Heart left ventricle (tissue), 13 donors: ENCODE results near the gene RND1.

Source experiments
- CTCF ChIP-seq, 12 donors: fragments of 200-600 bp; sonication (generic) in 4 of 12; IDR thresholded peaks; one replicate each; pipeline versions ENCODE4 v1.5.0 to v1.8.0; 2018 to 2022; ENCODE audit warnings: antibody characterized with exemption in 12 of 12, mild to moderate bottlenecking in 5 of 12
- POLR2A ChIP-seq, 2 donors: fragments of 450-650 bp; IDR thresholded peaks; one replicate each; pipeline ENCODE4 v1.6.1; 2017; ENCODE audit warnings: antibody characterized with exemption in 2 of 2, mild to moderate bottlenecking in 2 of 2, moderate library complexity in 2 of 2
- donor health status: ischemic (EF 13 %, LVEDD 7.1; RV severe dilation, severe dysfunction).
- donor health status: DM: no; HTN: yes; CAD: no.
- donor health status: DM: no; HTN: no; CAD: no.
- donor health status: ischemic (EF 25% LVEDD 6.9; RV normal size, moderate dysfunction).
- donor health status: ischemic (EF 25% LVEDD 5.7; RV mildly dilated, moderate dysfunction).
- donor health status: ischemic (EF 35%, LVEDD 5.7; RV mildly dilated, moderate dysfunction).
- donor health status: nonischemic (EF 11% LVEDD 7.7; RV severe dilation, severe dysfunction).
- donor health status: DM: yes; HTN: yes; CAD: no.
- donor health status: PGD.
- donor health status: ischemic (EF 29% LVEDD 5.4; RV normal size, mild dysfunction).
- donor health status: nonischemic (EF 23%, LVEDD 6.1; RV moderate dilation, normal function).

- TF ChIP-seq POLR2A (IDR thresholded peaks at IDR 0.05) (no peak), CTCF (IDR thresholded peaks at IDR 0.05) (no peak)
Measured at GRCh38 chr12:48824112-48824511, 41.6 kb downstream of the RND1 start.
